Transverse colon (tissue), 4 donors: ENCODE data around the gene FURIN. TPM values are rescaled to one million over a fixed set of nuclear protein-coding genes. Genes with fewer than 3 reads are reported as not detected.
A peak's percentile ranks its signal among the peaks of the same experiment; 100 is the strongest.

ENCODE experiments used
- DNase-seq: peaks from one replicate; pipeline ENCODE4 v3.0.0-alpha.2; 2019
- H3K27ac ChIP-seq, 4 donors: fragments of 200-600 bp; sonication (generic); 2 replicates each; pipeline ENCODE4 v1.5.1; 2016 to 2018; ENCODE audit warnings: inconsistent platforms in 4 of 4
- H3K27me3 ChIP-seq: fragments of 200-600 bp; sonication (generic); 2 replicates; pipeline ENCODE4 v1.5.1; 2017; ENCODE audit warnings: inconsistent platforms
- H3K36me3 ChIP-seq, 4 donors: fragments of 200-600 bp; sonication (generic); 2 replicates each; pipeline ENCODE4 v1.5.1; 2017 to 2019; ENCODE audit warnings: inconsistent platforms in 4 of 4
- H3K4me1 ChIP-seq, 4 donors: fragments of 200-600 bp; sonication (generic); 2 replicates each; pipeline ENCODE4 v1.5.1; 2017 to 2020; ENCODE audit warnings: inconsistent platforms in 4 of 4
- H3K4me3 ChIP-seq, 4 donors: fragments of 200-600 bp; sonication (generic); 1 replicate in 1 of 4; 2 replicates in 3 of 4; pipeline versions ENCODE4 v1.5.1 to v1.6.1; 2017 to 2019; ENCODE audit warnings: inconsistent platforms in 4 of 4
- H3K9me3 ChIP-seq, 2 donors: fragments of 200-600 bp; sonication (generic); 2 replicates each; pipeline ENCODE4 v1.5.1; 2017 to 2019; ENCODE audit warnings: inconsistent platforms in 2 of 2
- CTCF ChIP-seq, 5 experiments: fragments of 200-600 bp in 3 of 5; fragments of 450-650 bp in 2 of 5; sonication (generic) in 3 of 5; IDR thresholded peaks; 1 replicate in 2 of 5; 2 replicates in 3 of 5; pipeline ENCODE4 v1.5.1; 2016 to 2017; ENCODE audit warnings: antibody characterized with exemption in 5 of 5, inconsistent platforms in 3 of 5, mild to moderate bottlenecking in 2 of 5, moderate library complexity in 1 of 5
- EP300 ChIP-seq: sonication (generic); formaldehyde crosslinking; IDR thresholded peaks from one replicate; pipeline ENCODE4 v1.6.1; 2017; ENCODE audit warnings: antibody characterized with exemption, low read depth
- POLR2A ChIP-seq: fragments of 450-650 bp; IDR thresholded peaks from one replicate; pipeline ENCODE4 v1.6.1; 2016; ENCODE audit warnings: antibody characterized with exemption, mild to moderate bottlenecking, moderate library complexity
- POLR2AphosphoS5 ChIP-seq, 3 donors: sonication (generic); formaldehyde crosslinking; IDR thresholded peaks; one replicate each; pipeline ENCODE4 v1.6.1; 2016; ENCODE audit warnings: antibody characterized with exemption in 3 of 3
- WGBS, 2 donors: methylation state at CpG; one replicate each; pipeline ENCODE4 v1.1.5; 2018; ENCODE audit warnings: low coverage in 1 of 2; 5-methylcytosine and 5-hydroxymethylcytosine counted together
- in situ Hi-C, 4 donors: fragments of 200-750 bp; cut with MboI; loops; one replicate each; pipeline versions ENCODE4 v1.15.0 to v1.15.1; 2017; ENCODE audit warnings: low sequenced_read_pairs in 3 of 4, low pct_ligation_motif_present in 1 of 4, low pct_unique_long_range_greater_than_20kb in 1 of 4
- intact Hi-C: fragments of 100-400 bp; cut with DNase I; formaldehyde crosslinking; loops from one replicate; pipeline ENCODE4 v1.15.1; 2023; ENCODE audit warnings: low total_unique reads
- total RNA-seq, 4 donors: library from RNA; depleted of rRNA; stranded (reverse); fragments of >200 nt; gene quantifications; one replicate each; pipeline ENCODE4 v1.1.0, GENCODE V29; 2016

The FURIN gene
- total RNA-seq, 4 donors from 2014 or later: 64.6 to 109 (median 80.6) TPM

- in situ Hi-C loops: no loop called here
- no peak for DNase-seq
- intact Hi-C loops: no loop called here
- TF ChIP-seq POLR2A: no peak
- no peak for TF ChIP-seq POLR2AphosphoS5 (IDR thresholded peaks at IDR 0.05)
- TF ChIP-seq CTCF (IDR thresholded peaks at IDR 0.05): no peak
- Histone ChIP-seq H3K4me3 (peak overlapping the region; percentile 51 to 74 (median 54)), H3K27ac (peak overlapping the region; percentile 94 to 96 (median 95)), H3K27me3 (no peaks in the 10 kb centered on the region), H3K9me3 (no peaks in the 10 kb centered on the region), H3K36me3 (no peaks in the 10 kb centered on the region), H3K4me1 (peaks cover 11 to 40% (median 25%) of the 10 kb centered on the region in 4 donors)
- WGBS, 2 donors: 24 to 42% methylated on average over 14 to 21 of the region's 21 CpGs
Observed at GRCh38 chr15:90929246-90930019, 61.0 kb downstream of the FURIN start.

GRCh38 chr15:90930861-90931574, 62.6 kb downstream of the FURIN start:
- Histone ChIP-seq H3K36me3 (no peaks in the 10 kb centered on the region), H3K9me3 (no peaks in the 10 kb centered on the region), H3K27ac (peak overlapping the region; percentile 94 to 96 (median 95)), H3K27me3 (no peaks in the 10 kb centered on the region), H3K4me3 (peak overlapping the region in 2 of 4 donors; percentile 53 to 74), H3K4me1 (peaks cover 15 to 49% (median 34%) of the 10 kb centered on the region in 4 donors)
- TF ChIP-seq EP300: no peak
- no peak for DNase-seq
- in situ Hi-C loops (no loop called here), intact Hi-C loops (no loop called here)
- WGBS, 2 donors: 33 to 62% methylated on average over 3 to 15 of the region's 15 CpGs

GRCh38 chr15:90931575-90931827, 63.1 kb downstream of the FURIN start:
- Histone ChIP-seq H3K9me3 (no peaks in the 10 kb centered on the region), H3K27me3 (no peaks in the 10 kb centered on the region), H3K4me1 (peaks cover 18 to 54% (median 39%) of the 10 kb centered on the region in 4 donors), H3K27ac (peak overlapping the region; percentile 94 to 96 (median 95)), H3K36me3 (no peaks in the 10 kb centered on the region), H3K4me3 (peak overlapping the region in 3 of 4 donors; percentile 54 to 93 (median 83))
- in situ Hi-C loops (no loop called here), intact Hi-C loops (no loop called here)
- TF ChIP-seq POLR2A: no peak
- TF ChIP-seq CTCF (IDR thresholded peaks at IDR 0.05): no peak
- TF ChIP-seq POLR2AphosphoS5 (IDR thresholded peaks at IDR 0.05): no peak
- TF ChIP-seq EP300: no peak
- 0 to 29% methylated on average over 1 to 6 of the region's 6 CpGs for WGBS, 2 donors
- DNase-seq: no peak

GRCh38 chr15:90931828-90932659, 63.7 kb downstream of the FURIN start, which contains the start of gene HDDC3:
Gene HDDC3, minus strand, starts transcription at chr15:90932549. Its CDS starts 9 bp downstream, at chr15:90932540.
- WGBS, 2 donors: 1% methylated on average over 17 of the region's 52 CpGs; no CpG with 5 or more reads in 1 of the 2 donors
- Histone ChIP-seq H3K9me3 (no peaks in the 10 kb centered on the region), H3K4me3 (peak within 1 kb of the TSS; percentile 54 to 93 (median 80)), H3K27me3 (no peaks in the 10 kb centered on the region), H3K36me3 (no peaks in the 10 kb centered on the region), H3K27ac (peak within 1 kb of the TSS; percentile 94 to 96 (median 95)), H3K4me1 (peaks cover 18 to 59% (median 41%) of the 10 kb centered on the region in 4 donors)
- DNase-seq: peak; percentile 95
- in situ Hi-C loops (no loop called here), intact Hi-C loops (no loop called here)
- TF ChIP-seq EP300 (no peak), POLR2A (peak; percentile 86), POLR2AphosphoS5 (IDR thresholded peaks at IDR 0.05) (peak; percentile 67 to 94 (median 92)), CTCF (IDR thresholded peaks at IDR 0.05) (peak; percentile 87 to 97 (median 96))
